ENCODE results near the gene HOXA4.

The HOXA4 gene

GRCh38 chr7:27158436-27159265 lies 28.1 kb upstream of the HOXA4 start:
- peaks cover 87% of the 10 kb centered on the region for H3K27me3 Mint-ChIP-seq
- peaks cover 44% of the 10 kb centered on the region for H3K4me1 Mint-ChIP-seq
- H3K27ac Mint-ChIP-seq (ENCODE audit: low read depth), result peak overlapping the region; percentile 84
- ATAC-seq (replicated peaks; ENCODE audit: extremely low read depth, poor library complexity, severe bottlenecking) (no peak), DNase-seq (ENCODE audit: low spot score in 2 of 2) (no peak)
- H3K36me3 Mint-ChIP-seq (ENCODE audit: insufficient read depth), result peaks cover 29% of the 10 kb centered on the region
- no peaks in the 10 kb centered on the region for H3K9me3 Mint-ChIP-seq
- H3K4me3 Mint-ChIP-seq, result no peak overlapping the region

GRCh38 chr7:27157702-27158431 lies 27.3 kb upstream of the HOXA4 start:
- Mint-ChIP-seq H3K27ac (ENCODE audit: low read depth) (peak overlapping the region; percentile 84), H3K9me3 (no peaks in the 10 kb centered on the region), H3K4me1 (peaks cover 44% of the 10 kb centered on the region), H3K36me3 (ENCODE audit: insufficient read depth) (peaks cover 29% of the 10 kb centered on the region), H3K4me3 (peak overlapping the region; percentile 48), H3K27me3 (peaks cover 87% of the 10 kb centered on the region)
- DNase-seq (ENCODE audit: low spot score in 2 of 2), result no peak
- no peak for ATAC-seq (replicated peaks; ENCODE audit: extremely low read depth, poor library complexity, severe bottlenecking)

- peaks cover 29% of the 10 kb centered on the region for H3K36me3 Mint-ChIP-seq (ENCODE audit: insufficient read depth)
- no peaks in the 10 kb centered on the region for H3K9me3 Mint-ChIP-seq
- peaks cover 47% of the 10 kb centered on the region for H3K4me1 Mint-ChIP-seq
- ATAC-seq (replicated peaks; ENCODE audit: extremely low read depth, poor library complexity, severe bottlenecking), result no peak
- peak overlapping the region; percentile 84 for H3K27ac Mint-ChIP-seq (ENCODE audit: low read depth)
- H3K4me3 Mint-ChIP-seq, result peak overlapping the region; percentile 48
- no peak for DNase-seq (ENCODE audit: low spot score in 2 of 2)
- peaks cover 87% of the 10 kb centered on the region for H3K27me3 Mint-ChIP-seq
These were observed 26.6 kb upstream of the HOXA4 start for GRCh38 chr7:27156916-27157701.

GRCh38 chr7:27156508-27156898 lies 25.9 kb upstream of the HOXA4 start, which contains the start of gene HOXA7:
HOXA7 (minus strand) TSS chr7:27156675; CDS start chr7:27156545, 130 bp downstream.
- DNase-seq (ENCODE audit: low spot score in 2 of 2) (no peak), ATAC-seq (replicated peaks; ENCODE audit: extremely low read depth, poor library complexity, severe bottlenecking) (no peak)
- H3K27me3 Mint-ChIP-seq, result peaks cover 88% of the 10 kb centered on the region
- H3K36me3 Mint-ChIP-seq (ENCODE audit: insufficient read depth), result peaks cover 31% of the 10 kb centered on the region
- peak within 1 kb of the TSS; percentile 84 for H3K27ac Mint-ChIP-seq (ENCODE audit: low read depth)
- H3K4me3 Mint-ChIP-seq, result peak within 1 kb of the TSS; percentile 58
- no peaks in the 10 kb centered on the region for H3K9me3 Mint-ChIP-seq
- peaks cover 53% of the 10 kb centered on the region for H3K4me1 Mint-ChIP-seq

GRCh38 chr7:27155816-27156507 lies 25.4 kb upstream of the HOXA4 start:
- H3K4me3 Mint-ChIP-seq, result peak overlapping the region; percentile 58
- peaks cover 93% of the 10 kb centered on the region for H3K27me3 Mint-ChIP-seq
- H3K9me3 Mint-ChIP-seq, result no peaks in the 10 kb centered on the region
- ATAC-seq (replicated peaks; ENCODE audit: extremely low read depth, poor library complexity, severe bottlenecking) (no peak), DNase-seq (ENCODE audit: low spot score in 2 of 2) (no peak)
- peaks cover 36% of the 10 kb centered on the region for H3K36me3 Mint-ChIP-seq (ENCODE audit: insufficient read depth)
- H3K4me1 Mint-ChIP-seq, result peaks cover 55% of the 10 kb centered on the region
- H3K27ac Mint-ChIP-seq (ENCODE audit: low read depth), result peak overlapping the region; percentile 79

GRCh38 chr7:27154901-27155815 lies 24.6 kb upstream of the HOXA4 start:
- no peaks in the 10 kb centered on the region for H3K9me3 Mint-ChIP-seq
- ATAC-seq (replicated peaks; ENCODE audit: extremely low read depth, poor library complexity, severe bottlenecking) (no peak), DNase-seq (ENCODE audit: low spot score in 2 of 2) (no peak)
- peaks cover 100% of the 10 kb centered on the region for H3K27me3 Mint-ChIP-seq
- H3K4me1 Mint-ChIP-seq, result peaks cover 61% of the 10 kb centered on the region
- H3K4me3 Mint-ChIP-seq, result peak overlapping the region; percentile 58
- peak overlapping the region; percentile 82 for H3K27ac Mint-ChIP-seq (ENCODE audit: low read depth)
- peaks cover 36% of the 10 kb centered on the region for H3K36me3 Mint-ChIP-seq (ENCODE audit: insufficient read depth)

- Mint-ChIP-seq H3K4me3 (peak overlapping the region; percentile 58), H3K27me3 (peaks cover 96% of the 10 kb centered on the region), H3K36me3 (ENCODE audit: insufficient read depth) (peaks cover 36% of the 10 kb centered on the region), H3K9me3 (no peaks in the 10 kb centered on the region), H3K4me1 (peaks cover 55% of the 10 kb centered on the region), H3K27ac (ENCODE audit: low read depth) (peak overlapping the region; percentile 82)
- DNase-seq (ENCODE audit: low spot score in 2 of 2) (no peak), ATAC-seq (replicated peaks; ENCODE audit: extremely low read depth, poor library complexity, severe bottlenecking) (no peak)
These were observed 23.8 kb upstream of the HOXA4 start for GRCh38 chr7:27154369-27154768.

GRCh38 chr7:27153526-27153925 lies 23.0 kb upstream of the HOXA4 start:
- ATAC-seq (replicated peaks; ENCODE audit: extremely low read depth, poor library complexity, severe bottlenecking), result no peak
- H3K36me3 Mint-ChIP-seq (ENCODE audit: insufficient read depth), result peaks cover 36% of the 10 kb centered on the region
- H3K4me3 Mint-ChIP-seq, result no peak overlapping the region
- no peaks in the 10 kb centered on the region for H3K9me3 Mint-ChIP-seq
- H3K4me1 Mint-ChIP-seq, result peaks cover 50% of the 10 kb centered on the region
- no peak for DNase-seq (ENCODE audit: low spot score in 2 of 2)
- no peak overlapping the region for H3K27ac Mint-ChIP-seq (ENCODE audit: low read depth)
- H3K27me3 Mint-ChIP-seq, result peaks cover 96% of the 10 kb centered on the region

GRCh38 chr7:27152816-27153442 lies 22.4 kb upstream of the HOXA4 start:
- Mint-ChIP-seq H3K9me3 (no peaks in the 10 kb centered on the region), H3K36me3 (ENCODE audit: insufficient read depth) (peaks cover 32% of the 10 kb centered on the region), H3K27me3 (peaks cover 96% of the 10 kb centered on the region), H3K27ac (ENCODE audit: low read depth) (no peak overlapping the region), H3K4me1 (peaks cover 47% of the 10 kb centered on the region), H3K4me3 (no peak overlapping the region)
- DNase-seq (ENCODE audit: low spot score in 2 of 2) (no peak), ATAC-seq (replicated peaks; ENCODE audit: extremely low read depth, poor library complexity, severe bottlenecking) (no peak)

GRCh38 chr7:27151931-27152815 lies 21.6 kb upstream of the HOXA4 start, which contains the start of gene HOXA3:
HOXA3 (minus strand) TSS chr7:27152583; CDS start chr7:27110640, 41,943 bp downstream.
- H3K4me1 Mint-ChIP-seq, result peaks cover 44% of the 10 kb centered on the region
- no peak for ATAC-seq (replicated peaks; ENCODE audit: extremely low read depth, poor library complexity, severe bottlenecking)
- peaks cover 26% of the 10 kb centered on the region for H3K36me3 Mint-ChIP-seq (ENCODE audit: insufficient read depth)
- peak within 1 kb of the TSS; percentile 77 for H3K27ac Mint-ChIP-seq (ENCODE audit: low read depth)
- H3K4me3 Mint-ChIP-seq, result peak within 1 kb of the TSS; percentile 82
- DNase-seq (ENCODE audit: low spot score in 2 of 2), result no peak
- peaks cover 96% of the 10 kb centered on the region for H3K27me3 Mint-ChIP-seq
- H3K9me3 Mint-ChIP-seq, result no peaks in the 10 kb centered on the region

All from central memory CD8-positive, alpha-beta T cell (primary cell).